HG03442 (cell line): ENCODE data around the gene TTPAL.
"Not testable (repeated sequence)": the region's sequence is repeated elsewhere in the genome, so short reads cannot be mapped to it uniquely, and the experiment has no call there.

Experiments
- ATAC-seq: cut with Tn5 transposase; IDR thresholded peaks from one replicate; pipeline ENCODE4 v1.9.1; 2021; ENCODE audit warnings: mild to moderate bottlenecking, moderate library complexity; ENCODE audit not compliant: unreplicated experiment

The TTPAL gene

GRCh38 chr20:44467289-44467883 lies 8.3 kb upstream of the TTPAL start:
- no peak for ATAC-seq

- no peak for ATAC-seq
Measured at GRCh38 chr20:44468044-44468782, 7.5 kb upstream of the TTPAL start.

GRCh38 chr20:44470327-44470726 lies 5.3 kb upstream of the TTPAL start:
- ATAC-seq, result no peak

- ATAC-seq, result no peak
Measured at GRCh38 chr20:44471481-44471882, 4.2 kb upstream of the TTPAL start.

- ATAC-seq, result not testable (repeated sequence)
Measured at GRCh38 chr20:44472283-44472682, 3.4 kb upstream of the TTPAL start.

- no peak for ATAC-seq
Measured at GRCh38 chr20:44475372-44475693, 341 bp upstream of the TTPAL start.

- no peak for ATAC-seq
Measured at GRCh38 chr20:44477151-44477550, 1.5 kb downstream of the TTPAL start.

- no peak for ATAC-seq
Measured at GRCh38 chr20:44478206-44478605, 2.5 kb downstream of the TTPAL start.

GRCh38 chr20:44479643-44480042 lies 4.0 kb downstream of the TTPAL start:
- ATAC-seq, result no peak

- no peak for ATAC-seq
Measured at GRCh38 chr20:44480097-44480496, 4.4 kb downstream of the TTPAL start.

- no peak for ATAC-seq
Measured at GRCh38 chr20:44481719-44482416, 6.2 kb downstream of the TTPAL start.

GRCh38 chr20:44483112-44483511 lies 7.4 kb downstream of the TTPAL start:
- no peak for ATAC-seq

GRCh38 chr20:44485078-44485829 lies 9.6 kb downstream of the TTPAL start:
- ATAC-seq, result no peak

- no peak for ATAC-seq
Measured at GRCh38 chr20:44485830-44486198, 10.1 kb downstream of the TTPAL start.

- ATAC-seq, result no peak
Measured at GRCh38 chr20:44488551-44488950, 12.9 kb downstream of the TTPAL start.

GRCh38 chr20:44489223-44489622 lies 13.5 kb downstream of the TTPAL start:
- no peak for ATAC-seq

GRCh38 chr20:44489931-44490330 lies 14.3 kb downstream of the TTPAL start:
- no peak for ATAC-seq

GRCh38 chr20:44491635-44492395 lies 16.1 kb downstream of the TTPAL start:
- ATAC-seq, result no peak

GRCh38 chr20:44494266-44494665 lies 18.6 kb downstream of the TTPAL start:
- no peak for ATAC-seq

GRCh38 chr20:44494681-44495080 lies 19.0 kb downstream of the TTPAL start:
- no peak for ATAC-seq

GRCh38 chr20:44495257-44495656 lies 19.6 kb downstream of the TTPAL start:
- no peak for ATAC-seq
